HPDE6-E6E7 (cell line): ENCODE data around the gene ARHGAP26.
A peak's percentile ranks its signal among the peaks of the same experiment; 100 is the strongest.

Source experiments
- DNase-seq: peaks from one replicate; pipeline ENCODE4 v3.0.0; 2011; ENCODE audit warnings: missing footprints; ENCODE audit errors: extremely low spot score

ARHGAP26 gene

DNA sequence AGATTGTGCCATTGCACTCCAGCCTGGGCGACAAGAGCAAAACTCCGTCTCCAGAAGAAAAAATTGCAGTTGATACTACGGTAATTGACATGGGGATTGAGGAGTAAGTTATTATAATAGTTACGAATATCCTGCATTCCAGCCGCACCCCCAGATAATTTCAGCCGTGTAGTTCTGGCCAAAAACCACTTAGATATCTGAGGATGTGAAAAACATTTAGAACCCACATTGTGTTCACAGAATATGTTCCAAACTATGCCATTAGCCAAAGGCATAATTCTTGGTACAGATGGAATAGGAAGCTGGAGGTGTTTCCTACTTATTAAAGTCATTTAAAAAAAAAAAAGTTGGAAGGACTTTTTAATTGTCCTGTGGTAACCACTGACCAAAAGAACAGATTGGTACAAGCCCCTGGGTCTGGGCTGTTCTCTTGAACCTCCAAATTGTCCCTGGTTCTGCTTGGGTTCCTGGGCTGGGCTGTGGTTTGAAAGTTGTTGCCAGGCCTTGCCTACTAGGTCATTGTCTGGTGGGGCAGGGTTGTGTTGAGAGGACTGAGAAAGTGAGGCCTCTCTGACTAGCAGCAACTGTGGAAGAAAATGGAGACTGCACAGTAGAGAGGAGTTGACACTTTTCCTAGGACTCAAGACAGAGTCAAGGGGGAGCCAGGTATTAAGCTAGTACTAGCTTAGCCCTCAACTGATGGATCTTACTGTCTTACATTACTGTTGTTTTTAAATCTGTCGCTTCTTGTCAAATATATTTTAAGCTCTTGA, 434.5 kb downstream of the ARHGAP26 start:
- DNase-seq, result no peak

DNA sequence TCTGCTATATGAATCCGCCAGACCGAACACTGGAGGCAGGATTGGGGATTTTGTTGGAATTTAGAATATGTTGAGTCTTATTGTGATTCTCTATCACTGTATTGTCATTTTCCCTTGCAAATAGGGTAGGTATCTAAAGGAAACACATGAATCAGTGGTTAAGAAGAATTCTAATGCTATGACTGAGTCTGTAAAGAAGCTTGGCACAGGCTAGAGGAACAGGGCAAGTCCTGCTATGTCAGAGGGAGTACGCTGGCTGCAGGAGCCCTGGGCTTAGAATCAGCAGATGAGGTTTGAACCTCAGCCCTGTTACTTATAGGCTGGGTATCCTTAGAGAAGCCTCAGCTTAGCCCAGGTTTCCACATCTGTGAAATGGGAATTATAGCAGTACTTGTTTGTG, 435.2 kb downstream of the ARHGAP26 start:
- peak; percentile 82 for DNase-seq

- DNase-seq, result no peak
These were observed 435.7 kb downstream of the ARHGAP26 start for GRCh38 chr5:143205883-143206195.

DNA sequence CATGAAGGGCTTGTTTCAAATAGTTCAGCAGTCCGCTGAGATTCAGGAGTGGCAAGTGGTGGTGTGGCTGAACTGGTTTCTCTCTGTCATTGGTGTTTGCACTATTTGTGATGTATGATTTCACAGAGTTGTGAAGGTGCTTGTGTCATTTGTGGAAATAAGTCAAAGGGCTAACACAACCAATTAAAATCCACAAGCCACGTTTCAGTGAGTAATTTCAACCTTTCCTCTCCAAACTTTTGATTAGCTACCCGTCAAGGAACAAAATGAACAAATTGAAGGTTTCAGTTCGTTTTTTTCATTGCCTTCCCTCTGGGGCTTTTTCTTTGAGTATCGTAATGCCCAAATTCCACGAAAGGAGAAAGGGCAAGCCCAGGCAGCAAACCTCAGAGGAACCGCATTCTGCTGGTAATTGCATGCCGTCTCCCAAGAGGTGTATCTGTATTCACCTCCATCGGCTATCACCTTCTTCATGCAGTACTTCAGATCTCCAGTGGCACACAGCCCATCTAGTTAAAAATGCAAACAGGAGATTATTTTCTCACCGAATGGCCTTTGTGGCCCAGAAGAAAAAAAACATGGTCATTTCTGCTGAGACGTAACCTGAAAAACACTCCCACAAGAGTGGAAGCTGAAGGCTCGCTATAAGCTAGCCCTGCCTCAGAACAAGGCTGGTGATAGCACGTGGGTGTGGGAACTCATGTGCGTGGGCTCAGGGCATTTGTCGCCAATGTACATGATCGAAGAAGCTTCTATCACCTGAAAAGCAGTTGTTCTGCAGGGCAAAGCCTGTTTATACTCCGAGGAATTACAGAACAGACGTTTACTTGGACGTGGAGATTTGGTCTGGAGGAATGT, 436.2 kb downstream of the ARHGAP26 start:
- no peak for DNase-seq

DNA sequence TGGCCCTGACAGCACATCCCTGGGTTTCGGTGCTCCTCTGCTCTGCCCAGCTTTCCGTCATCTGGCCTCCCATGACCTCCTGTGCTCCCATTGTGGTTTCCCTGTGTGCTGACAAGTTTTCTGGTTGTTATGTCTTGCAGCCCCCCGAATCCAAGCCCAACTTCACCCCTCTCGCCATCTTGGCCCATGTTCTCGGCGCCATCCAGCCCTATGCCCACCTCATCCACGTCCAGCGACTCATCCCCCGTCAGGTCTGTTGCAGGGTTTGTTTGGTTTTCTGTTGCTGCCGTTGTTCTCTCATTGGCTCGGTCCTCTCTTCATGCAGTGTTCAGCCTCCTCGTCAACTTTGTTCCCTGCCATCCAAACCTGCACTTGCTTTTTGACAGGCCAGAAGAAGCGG, 436.9 kb downstream of the ARHGAP26 start:
- DNase-seq, result no peak

- DNase-seq, result no peak
These were observed 437.6 kb downstream of the ARHGAP26 start for GRCh38 chr5:143207563-143208364.

GRCh38 chr5:143208365-143208641, 438.1 kb downstream of the ARHGAP26 start:
- DNase-seq, result no peak

GRCh38 chr5:143208781-143209510, 438.8 kb downstream of the ARHGAP26 start:
- DNase-seq, result no peak

GRCh38 chr5:143209881-143210395, 439.8 kb downstream of the ARHGAP26 start:
- DNase-seq, result no peak

DNA sequence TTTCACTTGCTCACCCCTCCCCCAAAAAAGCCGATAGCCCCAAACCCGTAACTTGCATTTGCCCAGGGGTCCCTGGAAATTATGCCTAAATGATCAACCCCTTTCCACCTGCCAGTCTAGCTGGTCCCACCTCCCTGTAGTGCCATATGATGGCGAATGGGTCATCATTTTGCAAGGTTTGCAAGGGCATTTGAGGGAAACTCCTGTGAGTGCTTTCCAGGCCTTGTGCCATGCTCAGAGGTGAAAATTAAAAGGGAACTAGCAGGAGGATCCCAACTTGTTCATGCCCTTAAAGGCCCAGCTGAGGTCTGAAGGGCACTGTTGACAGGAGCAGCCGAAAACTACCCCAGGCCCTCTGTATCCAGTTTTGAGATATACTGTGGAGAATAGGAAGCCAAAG, 440.4 kb downstream of the ARHGAP26 start:
- no peak for DNase-seq

DNA sequence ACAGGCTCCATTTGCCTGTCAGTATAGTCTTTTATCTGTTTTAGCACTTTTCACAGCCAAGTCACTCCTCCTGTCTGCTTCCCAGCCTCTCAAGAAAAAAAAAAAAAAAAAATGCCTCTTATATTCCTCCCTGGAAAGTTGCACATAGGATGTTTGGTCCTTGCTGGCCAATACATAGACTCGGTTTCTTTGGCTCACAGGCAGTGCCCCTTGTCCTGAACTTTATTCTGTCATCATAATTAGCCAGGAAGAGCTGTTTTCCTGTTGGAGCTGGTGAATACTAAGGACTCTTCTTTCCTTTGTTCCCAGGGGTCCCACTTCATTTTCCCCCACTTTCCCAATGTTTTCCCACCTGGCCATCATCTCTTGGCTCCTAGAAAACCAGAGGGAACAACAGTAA, 442.1 kb downstream of the ARHGAP26 start:
- no peak for DNase-seq

DNA sequence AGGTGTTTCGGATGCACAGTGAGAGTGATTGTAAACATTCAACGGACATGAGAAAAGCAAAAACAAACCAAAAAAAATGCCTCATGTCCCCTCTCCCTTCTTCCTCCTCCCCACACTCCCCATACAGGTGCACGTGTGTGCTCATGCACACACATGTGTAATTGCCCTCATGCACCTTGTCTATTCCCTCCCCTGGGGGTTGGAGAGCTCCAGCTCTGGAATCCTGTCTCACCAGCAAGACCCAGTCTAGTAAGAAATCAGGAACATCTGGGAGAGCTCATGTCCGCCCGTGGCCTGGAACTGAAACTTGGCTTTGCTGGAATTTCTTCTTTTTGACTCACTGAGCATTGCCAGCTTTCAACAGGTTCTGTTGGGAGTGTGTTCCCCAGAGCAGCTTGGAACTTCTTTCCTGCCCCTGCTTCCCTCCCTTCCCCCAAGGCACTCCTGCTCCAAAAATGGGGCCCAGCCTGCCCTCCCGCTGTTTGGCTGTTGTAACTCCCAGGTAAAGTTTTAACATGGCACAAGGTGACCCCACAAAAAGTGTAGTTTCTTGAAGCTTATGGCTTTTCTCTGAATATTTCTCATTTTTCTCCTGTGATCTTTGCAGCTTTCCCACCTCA, 443.2 kb downstream of the ARHGAP26 start:
- DNase-seq, result no peak

DNA sequence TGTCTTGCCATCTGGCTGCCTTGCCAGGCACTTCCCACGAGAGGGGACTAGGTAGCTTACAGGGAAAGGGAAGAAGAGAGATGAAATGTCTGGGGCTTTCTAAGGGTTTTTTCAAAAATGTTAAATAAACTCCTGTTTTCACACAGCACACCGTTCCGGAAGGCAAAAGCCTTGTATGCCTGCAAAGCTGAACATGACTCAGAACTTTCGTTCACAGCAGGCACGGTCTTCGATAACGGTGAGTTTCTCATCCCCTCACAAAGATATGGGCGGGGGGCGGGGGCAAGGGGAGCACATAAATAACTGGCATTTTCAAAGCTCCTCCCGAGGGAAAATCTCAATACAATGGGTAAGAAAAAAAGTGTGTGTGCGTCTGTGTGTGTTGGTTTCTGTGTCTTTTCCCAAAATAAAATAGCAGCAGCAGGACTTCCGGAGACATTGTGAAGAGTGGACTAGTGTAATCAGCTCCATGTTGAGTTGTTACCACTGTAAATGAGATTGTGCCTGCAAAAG, 443.7 kb downstream of the ARHGAP26 start:
- no peak for DNase-seq

GRCh38 chr5:143214458-143214857, 444.3 kb downstream of the ARHGAP26 start:
- DNase-seq, result no peak

DNA sequence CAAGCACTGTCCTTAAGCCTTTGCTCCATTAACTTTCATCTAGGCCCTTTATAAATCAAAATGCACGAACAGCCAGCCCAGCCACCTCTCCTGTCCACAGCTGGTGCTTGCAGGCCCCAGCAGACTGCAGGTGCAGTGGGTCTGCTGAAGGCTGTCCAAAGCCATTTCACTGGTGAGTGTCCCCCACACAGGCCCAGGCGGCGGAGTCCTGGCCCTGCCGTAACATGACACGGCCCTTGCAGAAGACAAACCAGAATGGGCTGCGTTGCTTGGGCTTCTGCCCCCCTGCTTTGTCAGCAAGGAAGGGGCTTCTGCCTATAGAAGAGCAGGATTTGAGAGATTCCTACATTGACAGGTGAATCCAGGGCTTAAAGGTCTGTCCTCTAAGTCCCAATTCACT, 444.7 kb downstream of the ARHGAP26 start:
- no peak for DNase-seq

- no peak for DNase-seq
These were observed 445.5 kb downstream of the ARHGAP26 start for GRCh38 chr5:143215690-143216089.

DNA sequence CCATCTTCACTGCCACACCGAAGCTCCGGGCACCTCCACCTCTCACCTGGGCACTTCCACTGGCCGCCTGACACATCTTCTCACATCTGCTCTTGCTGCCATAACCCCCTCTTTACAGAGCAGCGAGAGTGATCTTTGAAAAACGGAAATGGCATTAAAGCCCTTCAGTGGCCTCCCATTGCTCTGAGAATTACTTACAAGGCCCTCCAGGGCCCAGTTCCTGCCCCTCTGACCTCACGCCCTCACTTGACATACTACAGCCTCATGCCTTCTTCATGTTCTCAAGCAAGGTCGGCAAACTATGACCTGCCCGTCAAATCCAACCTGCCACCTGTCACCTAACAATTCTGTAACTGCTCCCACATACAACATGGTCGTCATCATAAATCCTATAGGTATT, 446.0 kb downstream of the ARHGAP26 start:
- DNase-seq, result no peak

GRCh38 chr5:143217065-143217803, 447.1 kb downstream of the ARHGAP26 start:
- DNase-seq, result no peak

DNA sequence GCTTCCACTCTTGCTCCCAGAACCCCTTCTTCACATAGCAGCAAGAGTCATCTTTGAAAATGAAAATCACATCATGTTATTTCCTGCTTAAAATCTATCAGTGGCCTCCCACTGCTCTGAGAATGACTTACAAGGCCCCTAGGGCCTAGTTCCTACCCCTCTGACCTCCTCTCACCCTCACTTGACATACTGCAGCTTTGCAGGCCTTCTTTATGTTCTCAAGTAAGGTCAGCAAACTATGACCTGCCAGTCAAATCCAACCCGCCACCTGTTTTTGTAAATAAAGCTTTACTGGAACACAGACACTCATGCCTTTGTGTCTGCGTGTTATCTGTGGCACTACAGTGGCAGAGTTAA, 447.6 kb downstream of the ARHGAP26 start:
- DNase-seq, result no peak

- no peak for DNase-seq
These were observed 448.5 kb downstream of the ARHGAP26 start for GRCh38 chr5:143218517-143219170.
